IMR-90 (cell line): ENCODE data around the gene NOL4L. TPM values are rescaled to one million over a fixed set of nuclear protein-coding genes. Genes with fewer than 3 reads are reported as not detected.

Experiments
- ATAC-seq: fragments of 200-7000 bp; cut with Tn5 transposase; 2 replicates; pipeline ENCODE4 v1.9.1; 2020; ENCODE audit warnings: low read depth, mild to moderate bottlenecking, moderate library complexity
- BruUV-seq: library from RNA; stranded (reverse); fragments of 400-500 nt; replicated peaks from 2 replicates; lab custom pipeline; 2021; lab: Mats Ljungman, UMichigan
- CTCF ChIA-PET: fragments of 300-600 bp; formaldehyde crosslinking; extraction: SDS; loops from one replicate; lab custom pipeline; 2021; ENCODE audit warnings: antibody characterized with exemption; lab: Yijun Ruan, JAX
- POLR2A ChIA-PET: fragments of 300-600 bp; sonication (Branson Sonifier 250); formaldehyde crosslinking; loops from one replicate; lab custom pipeline; 2022; ENCODE audit warnings: antibody characterized with exemption; ENCODE audit not compliant: unreplicated experiment; lab: Charles Lee
- DNase-seq: peaks from one replicate; pipeline ENCODE4 v3.0.0; 2013
- H2AFZ ChIP-seq: replicated peaks from 2 replicates; pipeline ENCODE3; 2013; ENCODE audit warnings: low read length, mild to moderate bottlenecking; ENCODE audit not compliant: poor library complexity
- H2AK5ac ChIP-seq: 2 replicates; pipeline ENCODE4 v1.6.1; 2013; ENCODE audit warnings: low read depth, low read length, inconsistent platforms
- H2AK9ac ChIP-seq: replicated peaks from 2 replicates; pipeline ENCODE3; 2013; ENCODE audit warnings: mild to moderate bottlenecking, low read depth, low read length, moderate library complexity; ENCODE audit not compliant: poor library complexity
- H2BK120ac ChIP-seq: 2 replicates; pipeline ENCODE4 v1.6.1; 2013; ENCODE audit warnings: low read depth, low read length, inconsistent platforms
- H2BK15ac ChIP-seq: 3 replicates; pipeline ENCODE4 v1.6.1; 2013; ENCODE audit warnings: low read depth, low read length, inconsistent platforms
- H2BK20ac ChIP-seq: 2 replicates; pipeline ENCODE4 v1.6.1; 2013; ENCODE audit warnings: low read depth, mild to moderate bottlenecking, inconsistent platforms, low read length, moderate library complexity
- H2BK5ac ChIP-seq: 2 replicates; pipeline ENCODE4 v1.6.1; 2013; ENCODE audit warnings: mild to moderate bottlenecking, low read depth, low read length, inconsistent platforms; ENCODE audit not compliant: poor library complexity, severe bottlenecking
- H3K14ac ChIP-seq: replicated peaks from 2 replicates; pipeline ENCODE4 v1.6.1; 2013; ENCODE audit warnings: low read depth, low read length, inconsistent platforms
- H3K18ac ChIP-seq: 2 replicates; pipeline ENCODE4 v1.6.1; 2013; ENCODE audit warnings: low read depth, low read length, control low read depth
- H3K23ac ChIP-seq: 2 replicates; pipeline ENCODE4 v1.6.1; 2013; ENCODE audit warnings: low read depth, low read length, inconsistent platforms
- H3K27ac ChIP-seq: 2 replicates; pipeline ENCODE4 v1.5.1; 2013; ENCODE audit warnings: mild to moderate bottlenecking, control low read depth, low read length; ENCODE audit not compliant: insufficient read depth
- H3K27me3 ChIP-seq: 2 replicates; pipeline ENCODE4 v1.6.1; 2013; ENCODE audit warnings: low read length; ENCODE audit not compliant: control insufficient read depth, insufficient read depth
- H3K36me3 ChIP-seq: 2 replicates; pipeline ENCODE4 v1.6.1; 2013; ENCODE audit warnings: low read length, mixed read lengths; ENCODE audit not compliant: control insufficient read depth, insufficient read depth
- H3K4ac ChIP-seq: 2 replicates; pipeline ENCODE4 v1.6.1; 2013; ENCODE audit warnings: low read depth, low read length, inconsistent platforms
- H3K4me1 ChIP-seq: 2 replicates; pipeline ENCODE4 v1.6.1; 2013; ENCODE audit warnings: low read length, mixed read lengths; ENCODE audit not compliant: control insufficient read depth, insufficient read depth
- H3K4me2 ChIP-seq: 2 replicates; pipeline ENCODE4 v1.6.1; 2013; ENCODE audit warnings: low read depth, mild to moderate bottlenecking, control low read depth, low read length, moderate library complexity
- H3K4me3 ChIP-seq: 2 replicates; pipeline ENCODE4 v1.5.1; 2013; ENCODE audit warnings: low read depth, mild to moderate bottlenecking, control low read depth, low read length, moderate library complexity; ENCODE audit not compliant: insufficient read depth
- H3K56ac ChIP-seq: 2 replicates; pipeline ENCODE4 v1.6.1; 2013; ENCODE audit warnings: low read length, inconsistent platforms; ENCODE audit not compliant: insufficient read depth; ENCODE audit errors: extremely low read depth
- H3K79me1 ChIP-seq, 2 experiments: 2 replicates each; pipeline ENCODE4 v1.6.1; 2013; ENCODE audit warnings: low read length in 2 of 2, inconsistent platforms in 1 of 2, low read depth in 1 of 2
- H3K9ac ChIP-seq: 2 replicates; pipeline ENCODE4 v1.6.1; 2013; ENCODE audit warnings: low read depth, low read length, control low read depth
- H3K9me1 ChIP-seq: 2 replicates; pipeline ENCODE4 v1.6.1; 2013; ENCODE audit warnings: low read length, inconsistent platforms; ENCODE audit not compliant: insufficient read depth
- H3K9me3 ChIP-seq: 2 replicates; pipeline ENCODE4 v1.6.1; 2013; ENCODE audit warnings: low read length; ENCODE audit not compliant: control insufficient read depth, insufficient read depth
- H4K20me1 ChIP-seq: 2 replicates; pipeline ENCODE4 v1.6.1; 2013; ENCODE audit warnings: low read length, inconsistent platforms; ENCODE audit not compliant: insufficient read depth
- H4K5ac ChIP-seq: 2 replicates; pipeline ENCODE4 v1.6.1; 2013; ENCODE audit warnings: mild to moderate bottlenecking, low read depth, low read length, control low read depth
- H4K8ac ChIP-seq, 2 experiments: 2 replicates each; pipeline ENCODE4 v1.6.1; 2013; ENCODE audit warnings: low read depth in 2 of 2, low read length in 2 of 2, control low read depth in 1 of 2, inconsistent platforms in 1 of 2
- H4K91ac ChIP-seq: 2 replicates; pipeline ENCODE4 v1.6.1; 2013; ENCODE audit warnings: low read depth, low read length, inconsistent platforms; ENCODE audit not compliant: insufficient read depth
- CEBPB ChIP-seq: IDR thresholded peaks from 2 replicates; pipeline ENCODE4 v1.6.1; 2012; ENCODE audit warnings: low read depth, low read length, improper control_type of control experiment
- RFX5 ChIP-seq: IDR thresholded peaks from 2 replicates; pipeline ENCODE4 v1.8.0; 2012; ENCODE audit warnings: low read depth, mild to moderate bottlenecking, low read length, moderate library complexity
- SMC3 ChIP-seq: fragments of 150-350 bp; IDR thresholded peaks from 2 replicates; pipeline ENCODE4 v1.6.1; 2016; ENCODE audit warnings: low read depth, mild to moderate bottlenecking, antibody characterized with exemption, low read length, moderate library complexity
- WGBS, 2 experiments: methylation state at CpG; one replicate each; pipeline versions ENCODE4 v1.1.5 to v1.1.7; 2013; ENCODE audit warnings: missing lambda C conversion rate in 2 of 2; ENCODE audit not compliant: insufficient read length in 1 of 2; ENCODE audit errors: extremely low coverage in 2 of 2; 5-methylcytosine and 5-hydroxymethylcytosine counted together
- dilution Hi-C: fragments of 300-500 bp; cut with HindIII; formaldehyde crosslinking; loops from one replicate; pipeline ENCODE4 v1.14.3; 2018; ENCODE audit warnings: low sequenced_read_pairs; ENCODE audit not compliant: unreplicated experiment
- in situ Hi-C: fragments of 300-500 bp; cut with MboI; formaldehyde crosslinking; loops from 3 replicates; pipeline ENCODE4 v1.14.3; 2019; ENCODE audit warnings: low sequenced_read_pairs, inconsistent platforms, mixed read lengths
- intact Hi-C: fragments of 100-400 bp; cut with micrococcal nuclease; formaldehyde crosslinking; loops from 2 replicates; pipeline ENCODE4 v1.10.0; 2022
- polyA plus RNA-seq, 3 experiments: library from polyadenylated mRNA; depleted of rRNA; stranded (reverse); fragments of >200 nt; gene quantifications; 2 replicates each; pipeline ENCODE4 v1.2.3, GENCODE V29; 2012; ENCODE audit warnings: low replicate concordance in 1 of 3
- total RNA-seq: library from RNA; depleted of rRNA; stranded (reverse); fragments of >200 nt; gene quantifications from 2 replicates; pipeline ENCODE4 v1.2.3, GENCODE V29; 2012

Gene NOL4L
- total and polyA plus RNA-seq, 2 of the 4 experiments (the other 2 are of a cell fraction), result 4.7 to 13.3 TPM

GRCh38 chr20:32599783-32600340 is 14.7 kb upstream of the NOL4L start:
- POLR2A ChIA-PET, result no interaction called here
- intact Hi-C loops, result no loop called here
- Histone ChIP-seq H2AFZ (no peak overlapping the region), H3K9ac (no peak overlapping the region), H2BK15ac (no peak overlapping the region), H4K20me1 (no peaks in the 10 kb centered on the region), H3K18ac (no peak overlapping the region), H3K36me3 (no peaks in the 10 kb centered on the region), H3K4me3 (no peak overlapping the region), H2BK5ac (no peak overlapping the region), H2BK120ac (no peak overlapping the region), H2AK9ac (no peak overlapping the region), H3K14ac (no peak overlapping the region), H3K27me3 (peaks cover 22% of the 10 kb centered on the region), H3K4me2 (no peak overlapping the region), H3K27ac (no peak overlapping the region), H3K9me1 (no peaks in the 10 kb centered on the region; the same call in 1 of the 2 replicates), H3K4me1 (no peaks in the 10 kb centered on the region), H4K91ac (no peak overlapping the region), H4K5ac (no peak overlapping the region), H4K8ac (no peak overlapping the region), H3K4ac (no peak overlapping the region), H3K23ac (no peak overlapping the region), H2AK5ac (no peak overlapping the region), H2BK20ac (no peak overlapping the region), H3K79me1 (no peaks in the 10 kb centered on the region), H3K56ac (no peak overlapping the region), H3K9me3 (no peaks in the 10 kb centered on the region)
- dilution Hi-C loops, result no loop called here
- in situ Hi-C loops, result no loop called here
- WGBS, 2 experiments, result 100% methylated on average over 1 of the region's 6 CpGs; no CpG with 5 or more reads in 1 of the 2 experiments
- TF ChIP-seq RFX5 (no peak), CEBPB (no peak), SMC3 (no peak)
- CTCF ChIA-PET, result no interaction called here
- no peak for ATAC-seq
- BruUV-seq, result no TSS peak
- DNase-seq, result no peak
